Measurements from ENCODE around the gene LINGO4. TPM values are rescaled to one million over a fixed set of nuclear protein-coding genes. Genes with fewer than 3 reads are reported as not detected.
A peak's percentile ranks its signal among the peaks of the same experiment; 100 is the strongest.
"Not testable (repeated sequence)": the region's sequence is repeated elsewhere in the genome, so short reads cannot be mapped to it uniquely, and the experiment has no call there.

Gene LINGO4
- total and polyA plus RNA-seq, 5 donors from 2014 or later, result 0.15 to 0.33 (median 0.22) TPM; not detected in 2

- H3K4me1 ChIP-seq (ENCODE audit: control insufficient read depth, insufficient read depth, low read length, poor library complexity, severe bottlenecking), result no peaks in the 10 kb centered on the region
- Mint-ChIP-seq H3K36me3 (peaks cover 45% of the 10 kb centered on the region), H3K4me3 (no peak overlapping the region), H3K4me1 (peaks cover 0 to 4% (median 0%) of the 10 kb centered on the region in 4 donors), H3K9me3 (no peaks in the 10 kb centered on the region), H3K27ac (no peak overlapping the region), H3K27me3 (no peaks in the 10 kb centered on the region)
- H3K27me3 ChIP-seq (ENCODE audit: control insufficient read depth, insufficient read depth, low read length), result no peaks in the 10 kb centered on the region
- H3K36me3 ChIP-seq (ENCODE audit: control insufficient read depth, insufficient read depth, low read length), result peaks cover 63% of the 10 kb centered on the region
- no peak overlapping the region for H3K4me3 ChIP-seq (ENCODE audit: low read depth, low read length)
- ATAC-seq (ENCODE audit: low read depth in 2 of 2) (no peak), DNase-seq (no peak)
- no peak overlapping the region for H3K27ac ChIP-seq (ENCODE audit: insufficient read depth, low read length, poor library complexity, severe bottlenecking)
- H3K9me3 ChIP-seq (ENCODE audit: control insufficient read depth in 2 of 2, low read length in 2 of 2), result no peaks in the 10 kb centered on the region
Measured at GRCh38 chr1:151775894-151776664, 29.1 kb downstream of the LINGO4 start.

DNA sequence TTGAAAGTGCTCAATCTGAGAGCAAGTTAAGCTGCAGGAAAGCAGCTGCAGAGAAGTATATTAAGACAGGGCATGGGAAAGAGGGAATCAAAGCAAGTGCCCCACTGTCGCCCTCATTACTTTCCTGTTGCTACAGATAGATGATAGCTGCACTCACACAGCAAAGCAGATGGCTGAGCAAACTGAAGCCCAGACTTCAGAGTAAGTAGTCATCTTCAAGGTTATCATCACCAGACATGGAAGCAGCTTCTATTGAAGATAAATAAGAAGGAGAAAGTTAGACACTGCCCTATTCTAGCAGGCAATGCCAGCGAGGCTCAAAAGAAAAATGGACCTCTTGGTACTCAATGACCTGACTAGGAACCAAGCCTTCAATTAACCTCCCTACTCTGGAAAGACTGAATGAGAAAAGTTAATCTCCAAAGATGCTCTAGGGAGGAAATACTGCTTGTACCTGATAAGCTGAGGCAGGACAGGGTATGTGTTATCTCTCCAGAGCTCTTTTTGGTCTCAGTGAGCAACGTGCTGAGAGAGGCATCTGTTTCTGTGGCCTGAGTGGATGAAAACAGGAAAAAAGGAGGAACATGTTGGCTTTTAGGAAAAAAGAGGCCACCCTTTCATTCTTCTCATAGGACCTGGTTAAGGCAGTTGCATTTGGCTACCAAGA lies 30.8 kb downstream of the LINGO4 start:
- H3K27me3 Mint-ChIP-seq, result no peaks in the 10 kb centered on the region
- Histone ChIP-seq H3K9me3 (ENCODE audit: control insufficient read depth in 2 of 2, low read length in 2 of 2) (no peaks in the 10 kb centered on the region), H3K36me3 (ENCODE audit: control insufficient read depth, insufficient read depth, low read length) (peaks cover 56% of the 10 kb centered on the region), H3K27me3 (ENCODE audit: control insufficient read depth, insufficient read depth, low read length) (no peaks in the 10 kb centered on the region), H3K4me1 (ENCODE audit: control insufficient read depth, insufficient read depth, low read length, poor library complexity, severe bottlenecking) (no peaks in the 10 kb centered on the region), H3K27ac (ENCODE audit: insufficient read depth, low read length, poor library complexity, severe bottlenecking) (no peak overlapping the region), H3K4me3 (ENCODE audit: low read depth, low read length) (no peak overlapping the region)
- H3K27ac Mint-ChIP-seq, result no peak overlapping the region
- H3K4me3 Mint-ChIP-seq, result no peak overlapping the region
- no peak for DNase-seq
- H3K9me3 Mint-ChIP-seq, result no peaks in the 10 kb centered on the region
- ATAC-seq (ENCODE audit: low read depth in 2 of 2), result no peak
- peaks cover 43% of the 10 kb centered on the region for H3K36me3 Mint-ChIP-seq
- H3K4me1 Mint-ChIP-seq, result peaks cover 0 to 4% (median 0%) of the 10 kb centered on the region in 4 donors

DNA sequence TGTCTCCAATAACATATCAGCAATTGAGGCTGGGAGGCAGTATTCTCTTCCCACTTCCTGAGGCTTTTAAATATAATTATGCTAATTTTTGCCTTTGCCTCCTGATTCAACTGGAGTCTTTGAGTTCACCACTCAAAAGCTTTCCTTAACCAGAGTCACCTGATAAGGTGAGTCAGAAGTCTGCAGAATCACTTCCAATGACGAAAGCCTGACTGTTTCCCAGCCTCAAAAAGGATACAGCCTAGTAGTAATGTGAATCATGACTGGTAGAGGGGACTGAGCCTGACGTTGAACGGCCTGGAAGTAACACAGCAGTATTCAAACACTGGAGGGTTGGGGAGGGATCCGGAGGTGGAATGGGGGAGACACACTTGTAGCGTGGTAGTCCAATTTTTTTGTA lies 31.5 kb downstream of the LINGO4 start:
- Histone ChIP-seq H3K4me3 (ENCODE audit: low read depth, low read length) (no peak overlapping the region), H3K36me3 (ENCODE audit: control insufficient read depth, insufficient read depth, low read length) (peaks cover 49% of the 10 kb centered on the region), H3K27me3 (ENCODE audit: control insufficient read depth, insufficient read depth, low read length) (no peaks in the 10 kb centered on the region), H3K4me1 (ENCODE audit: control insufficient read depth, insufficient read depth, low read length, poor library complexity, severe bottlenecking) (no peaks in the 10 kb centered on the region), H3K27ac (ENCODE audit: insufficient read depth, low read length, poor library complexity, severe bottlenecking) (no peak overlapping the region), H3K9me3 (ENCODE audit: control insufficient read depth in 2 of 2, low read length in 2 of 2) (no peaks in the 10 kb centered on the region)
- no peak overlapping the region for H3K27ac Mint-ChIP-seq
- H3K4me1 Mint-ChIP-seq, result peaks cover 0 to 4% (median 0%) of the 10 kb centered on the region in 4 donors
- ATAC-seq (ENCODE audit: low read depth in 2 of 2) (no peak), DNase-seq (no peak)
- no peak overlapping the region for H3K4me3 Mint-ChIP-seq
- H3K36me3 Mint-ChIP-seq, result peaks cover 36% of the 10 kb centered on the region
- H3K27me3 Mint-ChIP-seq, result no peaks in the 10 kb centered on the region
- H3K9me3 Mint-ChIP-seq, result no peaks in the 10 kb centered on the region

DNA sequence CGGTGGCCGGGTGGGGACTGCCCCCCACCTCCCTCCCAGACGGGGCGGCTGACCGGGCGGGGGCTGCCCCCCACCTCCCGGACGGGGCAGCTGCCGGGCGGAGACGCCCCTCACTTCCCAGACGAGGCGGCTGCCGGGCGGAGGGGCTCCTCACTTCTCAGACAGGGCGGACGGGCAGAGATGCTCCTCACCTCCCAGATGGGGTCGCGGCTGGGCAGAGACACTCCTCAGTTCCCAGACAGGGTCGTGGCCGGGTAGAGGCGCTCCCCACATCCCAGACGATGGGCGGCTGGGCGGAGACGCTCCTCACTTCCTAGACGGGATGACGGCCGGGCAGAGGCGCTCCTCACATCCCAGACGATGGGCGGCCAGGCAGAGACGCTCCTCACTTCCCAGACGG lies 35.9 kb downstream of the LINGO4 start:
- H3K9me3 ChIP-seq (ENCODE audit: control insufficient read depth in 2 of 2, low read length in 2 of 2); DNase-seq; H3K27me3 ChIP-seq (ENCODE audit: control insufficient read depth, insufficient read depth, low read length); H3K4me1 Mint-ChIP-seq; H3K4me1 ChIP-seq (ENCODE audit: control insufficient read depth, insufficient read depth, low read length, poor library complexity, severe bottlenecking); H3K9me3 Mint-ChIP-seq; ATAC-seq (ENCODE audit: low read depth in 2 of 2); H3K27ac ChIP-seq (ENCODE audit: insufficient read depth, low read length, poor library complexity, severe bottlenecking); H3K4me3 Mint-ChIP-seq; H3K4me3 ChIP-seq (ENCODE audit: low read depth, low read length); H3K27ac Mint-ChIP-seq; H3K27me3 Mint-ChIP-seq: not testable (repeated sequence)
- H3K36me3 ChIP-seq (ENCODE audit: control insufficient read depth, insufficient read depth, low read length), result peaks cover 12% of the 10 kb centered on the region
- H3K36me3 Mint-ChIP-seq, result peaks cover 16% of the 10 kb centered on the region

DNA sequence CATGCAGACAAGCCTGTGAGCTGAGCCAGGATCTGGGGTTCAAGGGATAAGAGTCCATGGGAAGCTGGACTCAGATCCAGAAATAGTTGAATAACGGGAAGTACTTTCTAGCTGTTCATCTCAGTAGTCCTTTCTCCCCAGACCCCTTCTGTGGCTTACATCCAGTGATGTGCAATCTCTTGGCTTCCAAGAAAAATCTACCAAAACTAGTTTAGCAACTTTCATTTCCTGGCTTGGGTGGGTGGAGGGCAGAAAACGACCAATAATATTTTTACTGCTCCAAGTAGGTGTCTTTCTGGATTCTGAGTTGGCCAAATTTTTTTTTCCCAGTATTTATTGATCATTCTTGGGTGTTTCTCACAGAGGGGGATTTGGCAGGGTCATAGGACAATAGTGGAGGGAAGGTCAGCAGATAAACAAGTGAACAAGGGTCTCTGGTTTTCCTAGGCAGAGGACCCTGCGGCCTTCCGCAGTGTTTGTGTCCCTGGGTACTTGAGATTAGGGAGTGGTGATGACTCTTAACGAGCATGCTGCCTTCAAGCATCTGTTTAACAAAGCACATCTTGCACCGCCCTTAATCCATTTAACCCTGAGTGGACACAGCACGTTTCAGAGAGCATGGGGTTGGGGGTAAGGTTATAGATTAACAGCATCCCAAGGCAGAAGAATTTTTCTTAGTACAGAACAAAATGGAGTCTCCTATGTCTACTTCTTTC lies 36.7 kb downstream of the LINGO4 start:
- not testable (repeated sequence) for H3K36me3 Mint-ChIP-seq, H3K9me3 Mint-ChIP-seq

DNA sequence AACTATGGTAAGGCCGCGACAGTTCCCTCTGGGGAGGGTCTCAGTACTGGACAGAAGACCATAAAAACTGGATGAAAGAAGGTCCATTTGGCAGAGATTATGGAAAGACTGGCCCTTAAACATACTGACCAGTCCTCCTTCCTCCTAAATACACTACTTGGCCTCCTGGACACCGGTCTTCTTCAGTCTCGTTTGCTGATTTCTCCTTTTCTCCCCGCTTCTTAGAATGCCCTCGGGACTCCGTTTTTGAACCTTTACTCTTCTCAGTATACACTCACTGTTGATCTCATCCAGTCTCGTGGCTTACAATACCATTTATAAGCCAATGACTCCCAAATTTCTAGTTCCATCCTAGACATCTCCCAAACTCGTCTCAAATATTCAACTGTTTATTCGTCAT lies 41.2 kb downstream of the LINGO4 start:
- peaks cover 29% of the 10 kb centered on the region for H3K36me3 ChIP-seq (ENCODE audit: control insufficient read depth, insufficient read depth, low read length)
- H3K4me3 ChIP-seq (ENCODE audit: low read depth, low read length), result peak overlapping the region; percentile 97
- ATAC-seq (ENCODE audit: low read depth in 2 of 2) (no peak), DNase-seq (no peak)
- peak overlapping the region; percentile 93 to 98 (median 96) for H3K27ac Mint-ChIP-seq
- H3K27me3 Mint-ChIP-seq, result no peaks in the 10 kb centered on the region
- H3K36me3 Mint-ChIP-seq, result peaks cover 24% of the 10 kb centered on the region
- H3K4me3 Mint-ChIP-seq, result peak overlapping the region; percentile 89 to 96 (median 93)
- H3K9me3 ChIP-seq (ENCODE audit: control insufficient read depth in 2 of 2, low read length in 2 of 2), result no peaks in the 10 kb centered on the region
- H3K27ac ChIP-seq (ENCODE audit: insufficient read depth, low read length, poor library complexity, severe bottlenecking), result peak overlapping the region; percentile 83
- H3K4me1 Mint-ChIP-seq, result peaks cover 0 to 29% (median 13%) of the 10 kb centered on the region in 4 donors
- H3K9me3 Mint-ChIP-seq, result no peaks in the 10 kb centered on the region
- H3K4me1 ChIP-seq (ENCODE audit: control insufficient read depth, insufficient read depth, low read length, poor library complexity, severe bottlenecking), result peaks cover 12% of the 10 kb centered on the region
- H3K27me3 ChIP-seq (ENCODE audit: control insufficient read depth, insufficient read depth, low read length), result no peaks in the 10 kb centered on the region

More for the DNA sequence above, 36.7 kb downstream of the LINGO4 start:
- not testable (repeated sequence) for H3K27me3 Mint-ChIP-seq; H3K27me3 ChIP-seq (ENCODE audit: control insufficient read depth, insufficient read depth, low read length); H3K4me3 Mint-ChIP-seq; H3K9me3 ChIP-seq (ENCODE audit: control insufficient read depth in 2 of 2, low read length in 2 of 2); H3K27ac Mint-ChIP-seq; H3K4me3 ChIP-seq (ENCODE audit: low read depth, low read length); ATAC-seq (ENCODE audit: low read depth in 2 of 2); H3K36me3 ChIP-seq (ENCODE audit: control insufficient read depth, insufficient read depth, low read length); H3K27ac ChIP-seq (ENCODE audit: insufficient read depth, low read length, poor library complexity, severe bottlenecking); H3K4me1 ChIP-seq (ENCODE audit: control insufficient read depth, insufficient read depth, low read length, poor library complexity, severe bottlenecking); DNase-seq
- peaks cover 4 to 13% (median 6%) of the 10 kb centered on the region in 4 donors for H3K4me1 Mint-ChIP-seq

DNA sequence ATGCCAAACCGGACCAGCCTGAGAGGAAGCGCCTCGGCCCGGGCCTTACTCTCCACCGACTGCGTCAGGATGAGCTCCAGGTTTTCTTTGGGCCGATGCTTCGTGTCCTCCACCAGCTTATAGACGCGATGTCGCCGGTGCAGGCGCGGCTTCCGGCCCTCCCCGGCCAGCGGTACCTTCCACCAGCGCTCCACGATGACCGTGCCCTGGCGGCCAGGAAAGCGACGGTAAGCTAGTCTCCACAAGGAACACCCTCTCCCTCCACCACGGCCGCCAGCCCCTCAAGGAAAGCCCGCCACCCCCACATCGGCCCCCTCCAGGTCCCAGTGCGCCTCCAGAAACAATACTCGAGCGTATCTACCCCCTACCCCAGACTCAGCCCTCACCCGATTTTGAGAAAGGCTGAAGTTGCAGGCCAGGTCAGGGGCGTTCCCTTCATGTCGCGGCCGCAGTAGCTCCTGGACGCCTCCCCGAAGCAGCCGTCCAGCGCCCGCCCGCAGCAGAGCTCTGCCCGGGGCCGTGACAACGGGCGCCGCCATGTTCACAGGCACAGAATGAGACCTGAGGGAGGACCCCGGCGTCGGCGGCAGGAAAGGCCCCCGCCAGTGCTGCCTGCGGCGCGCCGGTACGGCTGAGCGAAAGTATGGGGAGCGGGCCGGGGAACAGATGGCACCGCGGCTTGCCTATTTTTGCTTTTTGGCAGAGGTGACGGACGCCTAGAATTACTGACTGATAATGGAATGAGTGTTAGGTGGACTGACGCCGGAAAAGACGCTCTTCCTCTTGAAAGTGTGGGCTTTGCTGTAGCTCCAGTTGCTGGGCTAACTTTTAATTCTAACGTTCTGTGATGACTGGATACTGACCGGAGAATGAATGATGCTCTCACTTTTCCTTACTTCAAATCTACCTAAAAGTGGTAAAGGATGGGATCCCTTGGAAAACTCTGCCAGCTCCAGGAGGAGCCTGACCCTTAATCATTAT lies 42.0 kb downstream of the LINGO4 start, which contains the start of gene MRPL9:
MRPL9 (minus strand) TSS at position 556 of the 981 bp plus-strand sequence; CDS start at position 539, 17 bp downstream.
- Histone ChIP-seq H3K27ac (ENCODE audit: insufficient read depth, low read length, poor library complexity, severe bottlenecking) (peak within 1 kb of the TSS; percentile 83), H3K9me3 (ENCODE audit: control insufficient read depth in 2 of 2, low read length in 2 of 2) (no peaks in the 10 kb centered on the region), H3K4me1 (ENCODE audit: control insufficient read depth, insufficient read depth, low read length, poor library complexity, severe bottlenecking) (peaks cover 12% of the 10 kb centered on the region), H3K4me3 (ENCODE audit: low read depth, low read length) (peak within 1 kb of the TSS; percentile 97), H3K27me3 (ENCODE audit: control insufficient read depth, insufficient read depth, low read length) (no peaks in the 10 kb centered on the region), H3K36me3 (ENCODE audit: control insufficient read depth, insufficient read depth, low read length) (peaks cover 33% of the 10 kb centered on the region)
- ATAC-seq (ENCODE audit: low read depth in 2 of 2) (peak; percentile 99), DNase-seq (peak; percentile 67 to 91 (median 86))
- Mint-ChIP-seq H3K4me1 (peaks cover 0 to 29% (median 13%) of the 10 kb centered on the region in 4 donors), H3K27ac (peak within 1 kb of the TSS; percentile 93 to 98 (median 96)), H3K9me3 (no peaks in the 10 kb centered on the region), H3K36me3 (peaks cover 24% of the 10 kb centered on the region), H3K27me3 (no peaks in the 10 kb centered on the region), H3K4me3 (peak within 1 kb of the TSS; percentile 89 to 96 (median 93))
